Right ventricle myocardium superior (tissue), 1 donor: Measurements from ENCODE around the gene TMEM237. TPM values are rescaled to one million over a fixed set of nuclear protein-coding genes. Genes with fewer than 3 reads are reported as not detected.

Source experiments
- ATAC-seq: fragments of 200-7000 bp; cut with Tn5 transposase; one replicate; pipeline ENCODE4 v1.9.1; 2020; ENCODE audit warnings: mild to moderate bottlenecking; ENCODE audit not compliant: poor library complexity
- DNase-seq: peaks from one replicate; pipeline ENCODE4 v3.0.0-alpha.2; 2020
- intact Hi-C: fragments of 100-400 bp; cut with DNase I; formaldehyde crosslinking; loops from one replicate; pipeline ENCODE4 v1.11.2; 2022
- total RNA-seq: library from RNA; stranded (reverse); fragmentation: NEBNext Ultra II Directional; extraction: Animal tissue kit (Norgen Biotek cat#: 25700); gene quantifications from one replicate; pipeline ENCODE4 v1.2.1, GENCODE V29; 2021
- donor health status: DM: no; HTN: yes; CAD: no; lungs with severe emphysema.

The TMEM237 gene
- total RNA-seq, 1 donor from 2014 or later = 12.8 TPM

DNA sequence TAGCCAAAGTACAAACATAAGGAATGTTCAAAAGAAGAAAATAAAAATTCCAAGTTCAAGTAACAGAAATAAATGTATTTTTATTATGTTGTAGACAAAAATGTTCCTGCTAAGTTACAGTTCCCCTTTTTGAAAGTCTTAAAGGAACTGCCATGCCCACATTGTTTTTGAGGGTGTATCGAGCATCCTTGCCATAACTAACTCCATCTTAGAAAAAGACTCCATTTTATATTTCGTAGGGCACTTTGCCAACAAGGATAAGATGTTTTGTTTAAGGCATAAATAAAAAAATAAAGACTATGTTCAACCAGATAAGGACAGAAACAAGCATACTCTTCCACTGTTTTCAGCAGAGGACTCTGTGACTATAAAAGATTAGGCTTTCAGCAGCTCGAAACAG lies 67.3 kb downstream of the TMEM237 start:
- DNase-seq (no peak), ATAC-seq (no peak)
- intact Hi-C loops = no loop called here

DNA sequence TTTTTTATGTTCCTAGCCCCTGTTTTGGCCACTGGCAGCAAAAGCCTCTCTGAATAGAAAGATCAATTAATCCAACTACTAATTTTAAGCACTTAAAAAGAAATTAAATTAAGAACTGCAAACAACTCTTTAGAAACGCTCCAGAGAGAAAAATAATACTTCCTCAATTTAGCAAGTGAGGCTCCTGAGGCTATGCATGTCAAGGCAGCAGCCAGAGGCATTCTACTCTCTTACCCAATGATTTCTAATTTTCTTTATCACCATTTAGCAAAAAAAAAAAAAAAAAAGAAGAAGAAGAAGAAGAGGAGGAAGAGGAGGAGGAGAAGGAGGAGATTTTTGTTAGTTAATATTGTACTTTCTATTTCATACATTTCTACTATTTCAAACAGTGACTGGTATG lies 68.5 kb downstream of the TMEM237 start:
- ATAC-seq (no peak), DNase-seq (no peak)
- intact Hi-C loops = no loop called here

DNA sequence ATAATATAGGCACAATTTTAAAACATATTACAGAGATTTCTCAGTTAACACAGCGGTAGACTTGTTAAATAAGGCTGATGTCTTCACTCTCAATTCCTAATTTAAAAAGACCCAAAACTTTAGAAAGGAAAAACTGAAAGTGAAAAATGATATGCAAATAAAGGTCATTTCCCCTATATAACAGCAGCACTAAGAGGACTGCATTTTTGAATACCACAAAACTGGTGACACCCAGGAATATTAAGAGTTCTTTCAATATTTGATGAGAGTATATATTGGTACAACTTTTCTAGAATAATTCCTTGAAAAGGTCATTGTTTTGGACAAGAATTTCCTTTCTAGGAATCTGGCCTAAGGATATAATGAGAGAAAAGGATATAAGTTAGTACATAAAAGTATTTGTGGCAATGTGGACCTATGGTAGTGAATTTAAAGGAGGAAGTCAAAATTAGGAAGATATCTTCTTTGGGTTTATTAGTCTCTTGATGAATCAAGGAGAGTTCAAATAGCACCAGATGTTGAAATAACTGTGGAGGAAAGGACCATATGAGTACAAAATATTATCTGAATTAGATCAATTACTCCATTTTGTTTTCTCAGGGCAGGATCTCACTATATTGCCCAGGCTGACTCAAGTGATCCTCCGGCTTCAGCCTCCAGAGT lies 70.3 kb downstream of the TMEM237 start:
- ATAC-seq (no peak), DNase-seq (no peak)
- intact Hi-C loops = no loop called here

Other genes starting within 250 kb of the TMEM237 start
- 163 TPM for gene TRAK2, start 192.0 kb downstream of the TMEM237 start, total RNA-seq
- gene STRADB, start 191.8 kb downstream of the TMEM237 start, total RNA-seq = 84.3 TPM
- gene MPP4, start 55.1 kb upstream of the TMEM237 start, total RNA-seq = not detected
- 29.5 TPM for gene ALS2, start 137.4 kb upstream of the TMEM237 start, total RNA-seq
- gene CDK15, start 163.0 kb upstream of the TMEM237 start, total RNA-seq = 0.43 TPM